NCI-H2196 treated with DMSO at 0.1 percent for 48 hours (cell line): ENCODE measurements around the gene PPP6R3.
A peak's percentile ranks its signal among the peaks of the same experiment; 100 is the strongest.
"Not testable (repeated sequence)": the region's sequence is repeated elsewhere in the genome, so short reads cannot be mapped to it uniquely, and the experiment has no call there.

Experiments
- DNase-seq: peaks from one replicate; lab custom pipeline; 2025; ENCODE audit not compliant: unreplicated experiment; lab: John Stamatoyannopoulos, UW

PPP6R3 gene

DNA sequence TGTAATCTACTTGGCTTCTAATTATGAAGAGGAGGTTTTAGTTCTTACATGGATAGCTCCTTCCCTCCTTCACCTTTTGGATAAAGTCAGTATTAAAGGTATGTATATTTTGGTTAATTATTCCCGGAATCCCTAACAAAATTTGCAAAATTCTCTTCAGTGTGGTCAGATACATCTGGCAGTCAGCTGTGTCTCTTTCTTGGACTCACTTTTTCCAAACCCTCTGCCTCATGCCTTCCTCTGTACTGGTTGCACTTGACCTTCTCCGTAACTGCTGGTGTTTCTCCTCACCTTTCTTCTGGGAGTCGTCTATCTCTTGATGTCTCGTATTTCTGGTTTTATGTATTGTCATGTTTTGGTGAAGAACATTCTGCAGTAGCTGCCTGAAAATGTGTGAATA, 62.5 kb downstream of the PPP6R3 start:
- DNase-seq = no peak

GRCh38 chr11:68523743-68524142, 63.2 kb downstream of the PPP6R3 start:
- DNase-seq = no peak

- DNase-seq = peak; percentile 14
Measured at GRCh38 chr11:68524213-68524612, 63.7 kb downstream of the PPP6R3 start.

- no peak for DNase-seq
Measured at GRCh38 chr11:68524681-68525080, 64.1 kb downstream of the PPP6R3 start.

GRCh38 chr11:68525336-68525735, 64.8 kb downstream of the PPP6R3 start:
- DNase-seq = no peak

DNA sequence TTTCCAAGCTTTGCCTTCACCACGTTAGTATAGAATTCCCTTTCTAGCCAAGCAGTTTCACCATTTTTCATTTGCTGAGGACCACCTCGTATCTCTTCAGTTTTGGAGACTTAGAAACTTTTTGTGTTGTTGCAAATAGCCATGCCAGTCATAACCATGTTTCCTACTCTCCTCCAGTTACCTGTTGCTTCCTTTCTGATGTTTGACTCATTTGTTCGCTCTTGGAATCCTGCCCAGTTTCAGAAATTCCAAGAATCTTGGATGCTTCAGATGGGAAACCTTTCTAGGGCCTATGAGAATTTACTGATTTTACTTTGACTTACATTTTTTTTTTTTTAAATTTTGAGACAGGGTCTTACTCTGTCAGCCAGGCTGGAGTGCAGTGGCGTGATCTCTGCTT, 65.4 kb downstream of the PPP6R3 start:
- DNase-seq = no peak

- no peak for DNase-seq
Measured at GRCh38 chr11:68527585-68527984, 67.0 kb downstream of the PPP6R3 start.

GRCh38 chr11:68528630-68529029, 68.1 kb downstream of the PPP6R3 start:
- DNase-seq = no peak

GRCh38 chr11:68531129-68531693, 70.7 kb downstream of the PPP6R3 start:
- DNase-seq = no peak

- no peak for DNase-seq
Measured at GRCh38 chr11:68532727-68533369, 72.3 kb downstream of the PPP6R3 start.

DNA sequence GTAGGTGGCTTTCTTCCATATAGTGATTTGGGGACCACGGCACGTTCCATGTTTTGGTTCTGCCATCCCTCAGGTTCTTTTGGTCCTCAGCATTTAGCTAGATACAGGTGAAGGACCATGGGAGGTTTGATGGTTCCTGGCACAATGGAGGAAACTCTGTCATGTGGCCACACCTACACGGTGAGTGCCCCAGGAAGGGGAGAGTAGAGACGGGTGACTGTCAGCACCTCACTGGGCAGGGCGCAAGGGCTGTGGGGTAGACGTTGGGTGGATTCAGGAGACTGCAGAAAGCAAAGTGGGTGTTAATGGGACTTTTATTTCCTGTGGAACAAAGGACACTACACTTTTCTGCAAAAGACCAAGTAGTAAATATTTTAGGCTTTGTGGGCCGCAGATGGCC, 73.4 kb downstream of the PPP6R3 start:
- no peak for DNase-seq

GRCh38 chr11:68535098-68535497, 74.5 kb downstream of the PPP6R3 start:
- no peak for DNase-seq

GRCh38 chr11:68536706-68537105, 76.2 kb downstream of the PPP6R3 start:
- DNase-seq = no peak

- no peak for DNase-seq
Measured at GRCh38 chr11:68538025-68538424, 77.5 kb downstream of the PPP6R3 start.

- no peak for DNase-seq
Measured at GRCh38 chr11:68539395-68539794, 78.8 kb downstream of the PPP6R3 start.

DNA sequence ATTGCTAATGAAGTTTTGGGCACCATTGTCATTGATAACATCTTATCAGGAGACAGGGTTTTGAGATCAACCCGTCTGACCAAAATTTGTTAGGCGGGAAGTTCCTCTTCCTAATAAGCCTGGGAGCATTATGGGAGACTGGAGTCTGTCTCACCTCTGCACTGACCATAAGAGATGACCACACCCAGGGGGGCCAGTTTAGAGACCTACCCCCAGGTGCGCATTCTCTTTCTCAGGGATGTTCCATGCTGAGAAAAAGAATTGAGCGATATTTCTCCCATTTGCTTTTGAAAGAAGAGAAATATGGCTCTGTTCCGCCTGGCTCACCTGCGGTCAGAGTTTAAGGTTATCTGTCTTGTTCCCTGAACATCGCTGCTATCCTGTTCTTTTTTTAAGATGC, 80.0 kb downstream of the PPP6R3 start:
- not testable (repeated sequence) for DNase-seq

DNA sequence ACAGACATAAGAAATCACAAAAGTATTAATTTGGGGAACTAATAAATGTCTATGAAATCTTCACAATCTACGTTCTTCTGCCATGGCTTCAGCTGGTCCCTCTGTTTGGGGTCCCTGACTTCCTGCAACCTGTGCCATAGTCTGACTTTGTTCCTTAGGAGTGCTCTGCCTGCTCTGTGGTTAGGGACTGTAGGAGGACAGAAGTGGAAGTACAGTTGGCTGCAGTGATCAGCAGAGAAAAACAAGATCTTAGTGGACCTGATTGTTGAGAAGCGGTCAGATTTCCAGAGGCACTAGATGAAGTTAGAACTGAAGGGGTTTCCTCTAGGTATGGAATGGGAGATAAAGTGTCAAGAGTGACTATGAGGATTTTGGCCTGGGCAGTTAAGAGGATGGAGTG, 80.6 kb downstream of the PPP6R3 start:
- no peak for DNase-seq

- DNase-seq = no peak
Measured at GRCh38 chr11:68541991-68542390, 81.4 kb downstream of the PPP6R3 start.

DNA sequence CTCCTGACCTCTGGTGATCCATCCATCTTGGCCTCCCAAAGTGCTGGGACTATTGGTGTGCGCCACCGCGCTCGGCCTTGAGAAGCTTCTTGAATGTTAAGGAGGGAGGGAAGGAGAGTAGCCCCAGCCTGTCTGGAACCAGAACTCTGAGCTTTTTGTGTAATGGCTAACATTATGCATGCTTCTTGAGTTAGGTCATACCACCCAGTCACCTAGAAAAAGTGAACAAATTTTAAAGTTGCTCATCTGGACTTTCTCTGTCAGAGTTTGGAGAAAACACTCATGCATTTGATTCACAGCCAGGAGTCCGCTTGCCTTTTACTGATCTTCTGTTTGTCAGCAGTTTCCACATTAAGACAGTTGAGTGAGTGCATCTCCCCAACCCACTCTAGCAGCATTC, 82.1 kb downstream of the PPP6R3 start:
- no peak for DNase-seq

DNA sequence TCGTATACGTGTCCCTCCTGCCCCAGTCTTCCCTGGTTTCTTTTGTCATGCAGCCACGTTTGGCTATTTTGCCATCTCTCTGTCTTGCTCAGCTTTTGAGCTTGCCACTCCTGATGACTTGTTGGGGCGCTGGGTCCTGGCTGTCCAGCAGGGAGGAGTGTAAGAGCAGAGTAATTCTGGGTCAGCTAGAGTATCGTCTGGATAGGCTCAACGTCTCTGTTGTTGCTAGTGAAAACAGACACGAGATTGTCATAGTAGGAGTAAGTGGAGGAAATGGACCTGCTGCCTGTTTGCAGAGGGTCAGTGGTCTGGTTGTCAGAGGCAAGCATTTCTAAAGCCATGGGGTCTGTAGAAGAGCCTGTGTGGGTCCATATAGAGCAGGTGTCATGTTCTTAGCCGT, 83.0 kb downstream of the PPP6R3 start:
- no peak for DNase-seq

- DNase-seq = no peak
Measured at GRCh38 chr11:68545347-68545746, 84.8 kb downstream of the PPP6R3 start.

- no peak for DNase-seq
Measured at GRCh38 chr11:68545796-68546195, 85.2 kb downstream of the PPP6R3 start.

DNA sequence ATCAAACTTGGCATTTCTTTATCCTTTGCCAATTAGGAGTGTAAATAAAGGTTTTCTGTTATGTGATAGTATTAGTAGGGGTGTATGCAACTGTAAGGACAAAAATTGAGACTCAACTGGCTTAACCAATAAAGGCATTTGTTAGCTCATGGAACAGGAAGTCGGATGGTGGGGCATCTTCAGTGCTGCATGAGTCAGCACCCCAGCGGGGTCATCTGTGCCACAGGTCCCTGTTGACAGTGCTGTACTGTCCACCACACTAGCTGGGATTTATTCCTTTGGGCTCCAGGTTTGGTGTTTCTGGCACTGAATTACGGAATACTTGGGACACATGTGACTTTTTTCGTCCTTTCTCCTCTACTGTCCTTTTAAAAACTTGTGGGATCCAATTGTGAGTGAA, 86.0 kb downstream of the PPP6R3 start:
- no peak for DNase-seq
